GM18498 (cell line): ENCODE results near the gene PADI2.

Experiments
- ATAC-seq: cut with Tn5 transposase; IDR thresholded peaks from one replicate; pipeline ENCODE4 v1.9.1; 2021; ENCODE audit warnings: mild to moderate bottlenecking, moderate library complexity; ENCODE audit not compliant: unreplicated experiment

PADI2 gene

DNA sequence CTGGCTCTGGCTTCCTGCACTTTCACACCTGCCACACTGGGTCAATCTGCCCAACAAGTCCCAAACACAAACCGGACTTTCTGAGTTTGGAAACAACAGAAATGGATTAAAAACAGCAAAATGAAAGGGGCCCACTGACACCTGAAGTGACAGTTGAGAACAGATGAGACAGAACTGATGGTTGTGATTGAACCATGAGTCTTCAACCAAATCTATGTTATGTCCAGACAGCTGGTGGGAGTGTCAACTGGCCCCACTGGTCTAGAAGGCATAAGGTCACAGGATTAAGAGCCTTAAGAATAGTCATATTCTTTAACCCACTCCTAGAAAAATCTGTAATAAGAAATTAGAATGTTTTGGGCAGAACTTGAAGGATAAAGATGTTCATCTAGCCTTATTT, 94.5 kb downstream of the PADI2 start:
- ATAC-seq, result no peak

DNA sequence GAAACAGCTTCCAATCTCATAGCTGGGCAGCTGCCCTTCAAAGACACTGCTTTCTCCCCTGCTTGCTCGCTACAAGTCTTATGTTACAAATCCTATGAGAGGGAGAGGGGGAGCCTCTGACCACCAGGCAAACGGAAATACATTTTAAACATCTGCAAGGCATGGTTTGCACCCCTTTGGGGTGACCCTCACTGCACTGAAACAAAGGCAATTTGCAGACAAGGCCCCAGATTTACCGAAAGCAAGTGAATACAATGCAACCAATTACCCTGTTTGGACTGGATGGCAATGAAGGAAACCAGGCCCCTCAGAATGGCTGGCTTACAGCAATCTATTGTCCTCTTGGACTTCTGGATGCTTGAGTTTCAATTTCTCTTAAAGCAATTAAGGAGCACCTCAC, 95.7 kb downstream of the PADI2 start:
- no peak for ATAC-seq

DNA sequence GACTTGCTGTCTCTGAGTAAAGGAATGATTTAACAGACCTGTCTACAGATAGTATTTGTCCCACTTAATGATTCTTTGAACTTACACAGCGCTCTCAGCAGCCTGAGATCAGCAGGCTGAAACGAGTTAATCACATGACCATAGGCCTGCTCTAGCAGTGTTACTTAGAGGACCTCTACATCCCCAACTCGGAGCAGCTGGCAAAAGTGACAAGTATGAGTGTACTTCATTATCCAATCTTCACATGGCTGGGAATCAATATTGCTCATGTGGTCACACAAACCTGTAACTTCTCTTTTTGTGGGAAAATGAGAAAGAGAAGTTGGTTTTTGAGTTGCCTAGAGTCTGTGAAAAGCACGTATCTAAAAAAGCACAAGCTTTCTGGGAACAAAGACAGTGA, 96.1 kb downstream of the PADI2 start:
- ATAC-seq, result no peak

DNA sequence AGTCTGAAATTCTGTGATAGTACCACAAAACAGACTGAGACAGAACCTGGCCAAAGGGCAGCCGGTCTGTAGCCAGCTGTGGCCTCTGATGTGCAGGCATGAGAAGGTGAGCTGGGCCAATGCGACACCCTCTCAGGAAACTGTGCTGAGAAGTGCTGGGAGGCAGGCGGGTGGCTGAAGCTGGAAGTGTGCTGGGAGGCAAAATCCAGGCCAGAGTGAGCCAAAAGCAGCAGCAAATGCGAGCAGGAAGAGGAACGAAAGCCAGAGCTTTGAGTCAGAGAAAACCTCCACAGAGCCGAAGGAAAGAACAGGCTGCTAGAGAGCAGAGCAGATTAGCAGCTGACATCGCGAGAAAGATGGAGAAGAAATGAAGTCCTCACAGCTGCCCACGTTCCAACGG, 97.4 kb downstream of the PADI2 start:
- no peak for ATAC-seq

DNA sequence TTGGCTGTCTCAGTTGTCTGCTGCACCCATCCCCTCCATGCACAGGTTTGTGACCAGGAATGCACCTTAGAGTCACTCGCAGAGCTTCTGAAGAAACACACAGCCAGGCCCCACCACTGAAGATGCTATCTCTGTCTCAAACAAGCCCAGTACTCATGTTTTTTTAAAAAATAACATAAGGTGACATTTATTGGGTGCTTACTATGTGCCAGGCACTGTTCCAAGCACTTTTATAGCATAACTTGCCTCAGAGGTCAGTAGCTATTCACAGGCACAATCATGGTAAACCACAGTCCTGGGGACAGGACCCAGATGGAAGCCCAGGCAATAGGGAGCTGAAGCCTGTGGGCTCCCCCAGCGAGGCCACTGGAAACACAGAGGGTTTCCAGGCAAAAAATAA, 98.7 kb downstream of the PADI2 start:
- no peak for ATAC-seq

DNA sequence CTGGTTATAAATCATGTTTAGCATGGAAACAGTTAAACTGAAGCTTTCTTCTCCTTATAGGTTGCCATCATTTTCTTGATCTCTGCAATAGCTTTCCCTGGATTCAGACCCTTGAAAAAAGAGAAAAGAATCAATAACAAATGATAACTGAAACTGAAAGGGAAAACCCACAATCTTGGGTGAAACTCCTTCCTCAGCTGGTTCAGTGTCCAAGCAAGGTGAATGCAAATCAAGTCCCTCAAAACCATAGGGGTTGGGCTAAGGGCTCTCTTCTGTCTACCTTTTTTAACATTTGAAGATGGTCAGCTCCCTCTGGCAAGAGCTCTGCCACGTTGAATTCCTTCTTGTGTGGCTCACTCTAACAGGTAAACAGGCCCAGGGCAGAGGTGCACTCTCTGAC, 100.4 kb downstream of the PADI2 start:
- no peak for ATAC-seq

DNA sequence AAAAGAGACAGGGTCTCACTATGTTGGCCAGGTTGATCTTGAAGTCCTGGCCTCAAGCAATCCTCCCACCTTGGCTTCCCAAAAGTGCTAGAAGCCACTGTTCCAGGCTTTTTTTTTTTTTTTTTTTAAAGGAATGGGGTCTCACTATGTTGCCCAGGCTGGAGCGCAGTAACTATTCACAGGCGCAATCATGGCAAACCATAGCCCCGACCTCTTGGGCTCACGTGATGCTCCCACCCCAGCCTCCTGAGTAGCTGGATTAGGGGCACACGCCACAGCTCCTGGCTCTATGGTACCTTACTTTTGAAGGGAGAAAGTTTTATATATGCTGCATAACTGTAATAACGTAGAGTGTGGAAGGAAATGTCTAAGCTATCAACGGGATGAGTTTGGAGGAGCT, 101.8 kb downstream of the PADI2 start:
- no peak for ATAC-seq
